ENCODE measurements around the gene SH3GL1. TPM values are rescaled to one million over a fixed set of nuclear protein-coding genes. Genes with fewer than 3 reads are reported as not detected.

SH3GL1 gene
- total and polyA plus RNA-seq, 9 of the 15 experiments (the other 6 are each of a cell fraction or from before 2014, with no cell fraction given) = 1.7 to 75.3 (median 25.7) TPM

- peak; percentile 5; the same call in 1 of the 2 replicates for TF ChIP-seq JUN (IDR thresholded peaks at IDR 0.05; ENCODE audit: borderline replicate concordance, low read depth, low read length)
- no peak for TF ChIP-seq JUN (CRISPR knock-in tag; IDR thresholded peaks at IDR 0.05; ENCODE audit: borderline replicate concordance)
- TF ChIP-seq POLR2B (IDR thresholded peaks at IDR 0.05; ENCODE audit: low read depth, partially characterized antibody) = peak; percentile 48
- TF ChIP-seq KDM5B (IDR thresholded peaks at IDR 0.05; ENCODE audit: insufficient replicate concordance, low read depth, low read length) = peak; percentile 69
- TF ChIP-seq TSHZ1 (CRISPR knock-in tag; IDR thresholded peaks at IDR 0.05) = no peak
- TF ChIP-seq VEZF1 (CRISPR knock-in tag; IDR thresholded peaks at IDR 0.05) = no peak; the same call in none of the 2 replicates
- peak; percentile 75 for TF ChIP-seq FOXP1 (CRISPR knock-in tag; IDR thresholded peaks at IDR 0.05)
- TF ChIP-seq ATF1 (CRISPR knock-in tag; IDR thresholded peaks at IDR 0.05) = no peak
- peak; percentile 67; the same call in 1 of the 2 replicates for TF ChIP-seq ATF1 (tag; IDR thresholded peaks at IDR 0.05)
- no peak for TF ChIP-seq LEF1 (IDR thresholded peaks at IDR 0.05)
- TF ChIP-seq THAP12 (CRISPR knock-in tag; IDR thresholded peaks at IDR 0.05) = peak; percentile 4; the same call in 1 of the 2 replicates
- no peak for TF ChIP-seq GATA2 (CRISPR knock-in tag; IDR thresholded peaks at IDR 0.05)
- peak; percentile 49; the same call in 1 of the 2 replicates for TF ChIP-seq HDAC2 (IDR thresholded peaks at IDR 0.05)
- no peak for TF ChIP-seq LARP7 (IDR thresholded peaks at IDR 0.05)
- TF ChIP-seq USF1 (CRISPR knock-in tag; IDR thresholded peaks at IDR 0.05) = peak; percentile 74
- no peak; the same call in 1 of the 2 replicates for TF ChIP-seq BHLHE40 (IDR thresholded peaks at IDR 0.05; ENCODE audit: low read length)
Observed at GRCh38 chr19:4327252-4327876, 73.0 kb downstream of the SH3GL1 start (continued).

All from K562 (cell line).